Adrenal gland (tissue), 5 donors: Measurements from ENCODE around the gene PTPRN2.

Experiments
- POLR2A ChIP-seq, 2 donors: fragments of 450-650 bp; IDR thresholded peaks; one replicate each; pipeline ENCODE4 v1.6.1; 2017; ENCODE audit warnings: antibody characterized with exemption in 2 of 2, mild to moderate bottlenecking in 2 of 2, moderate library complexity in 1 of 2
- TF ChIP-seq, protein P1 (sequence below), 6 experiments: fragments of 450-650 bp in 4 of 6; fragments of 200-600 bp in 2 of 6; sonication (generic) in 1 of 6; IDR thresholded peaks; 1 replicate in 5 of 6; 2 replicates in 1 of 6; pipeline versions ENCODE4 v1.5.1 to v1.8.0; 2016 to 2021; ENCODE audit warnings: antibody characterized with exemption in 6 of 6, mild to moderate bottlenecking in 2 of 6, moderate library complexity in 1 of 6
- donor health status: DM: no; HTN: no; CAD: no.

DNA sequence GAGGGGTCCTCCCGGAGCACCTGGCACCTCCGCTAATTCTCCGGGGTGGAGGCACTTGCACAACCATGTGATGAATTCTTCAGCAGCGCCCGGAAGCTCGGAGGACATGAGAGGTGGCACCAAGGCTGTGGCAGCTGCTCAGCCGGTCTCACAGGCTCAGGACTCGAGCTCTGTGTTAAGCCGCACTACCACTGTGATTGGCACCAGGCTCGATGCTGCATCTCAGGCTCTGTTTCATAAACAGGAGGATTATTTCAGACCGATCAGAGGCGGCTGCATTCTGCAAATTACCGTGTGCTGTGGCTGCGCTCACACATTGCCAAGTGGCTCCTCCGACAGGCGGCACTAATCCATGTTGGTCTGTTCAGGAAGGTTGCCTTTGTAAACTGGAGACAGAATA lies 755.6 kb downstream of the PTPRN2 start:
- no peak for TF ChIP-seq POLR2A (IDR thresholded peaks at IDR 0.05)
- TF ChIP-seq, protein P1, sequence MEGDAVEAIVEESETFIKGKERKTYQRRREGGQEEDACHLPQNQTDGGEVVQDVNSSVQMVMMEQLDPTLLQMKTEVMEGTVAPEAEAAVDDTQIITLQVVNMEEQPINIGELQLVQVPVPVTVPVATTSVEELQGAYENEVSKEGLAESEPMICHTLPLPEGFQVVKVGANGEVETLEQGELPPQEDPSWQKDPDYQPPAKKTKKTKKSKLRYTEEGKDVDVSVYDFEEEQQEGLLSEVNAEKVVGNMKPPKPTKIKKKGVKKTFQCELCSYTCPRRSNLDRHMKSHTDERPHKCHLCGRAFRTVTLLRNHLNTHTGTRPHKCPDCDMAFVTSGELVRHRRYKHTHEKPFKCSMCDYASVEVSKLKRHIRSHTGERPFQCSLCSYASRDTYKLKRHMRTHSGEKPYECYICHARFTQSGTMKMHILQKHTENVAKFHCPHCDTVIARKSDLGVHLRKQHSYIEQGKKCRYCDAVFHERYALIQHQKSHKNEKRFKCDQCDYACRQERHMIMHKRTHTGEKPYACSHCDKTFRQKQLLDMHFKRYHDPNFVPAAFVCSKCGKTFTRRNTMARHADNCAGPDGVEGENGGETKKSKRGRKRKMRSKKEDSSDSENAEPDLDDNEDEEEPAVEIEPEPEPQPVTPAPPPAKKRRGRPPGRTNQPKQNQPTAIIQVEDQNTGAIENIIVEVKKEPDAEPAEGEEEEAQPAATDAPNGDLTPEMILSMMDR (IDR thresholded peaks at IDR 0.05): no peak
